Measurements from ENCODE around the gene CYB561A3. TPM values are rescaled to one million over a fixed set of nuclear protein-coding genes. Genes with fewer than 3 reads are reported as not detected.

The CYB561A3 gene
- polyA plus RNA-seq, 2 of the 4 experiments (the other 2 are of a cell fraction), result 50.8 to 56.9 TPM

- POLR2A ChIA-PET, result interaction anchor here (0.5 to 7.9 kb wide), 3 partner anchors 23 to 47 kb away, joined by 3 to 67 read pairs (median 40); partner anchors contain the start of genes CYB561A3 and TMEM138
- DNase-seq (ENCODE audit: low read depth in 1 of 2, low spot score in 1 of 2), result no peak
- no peak for FAIRE-seq
These were observed 23.8 kb downstream of the CYB561A3 start for GRCh38 chr11:61337706-61338470.

DNA sequence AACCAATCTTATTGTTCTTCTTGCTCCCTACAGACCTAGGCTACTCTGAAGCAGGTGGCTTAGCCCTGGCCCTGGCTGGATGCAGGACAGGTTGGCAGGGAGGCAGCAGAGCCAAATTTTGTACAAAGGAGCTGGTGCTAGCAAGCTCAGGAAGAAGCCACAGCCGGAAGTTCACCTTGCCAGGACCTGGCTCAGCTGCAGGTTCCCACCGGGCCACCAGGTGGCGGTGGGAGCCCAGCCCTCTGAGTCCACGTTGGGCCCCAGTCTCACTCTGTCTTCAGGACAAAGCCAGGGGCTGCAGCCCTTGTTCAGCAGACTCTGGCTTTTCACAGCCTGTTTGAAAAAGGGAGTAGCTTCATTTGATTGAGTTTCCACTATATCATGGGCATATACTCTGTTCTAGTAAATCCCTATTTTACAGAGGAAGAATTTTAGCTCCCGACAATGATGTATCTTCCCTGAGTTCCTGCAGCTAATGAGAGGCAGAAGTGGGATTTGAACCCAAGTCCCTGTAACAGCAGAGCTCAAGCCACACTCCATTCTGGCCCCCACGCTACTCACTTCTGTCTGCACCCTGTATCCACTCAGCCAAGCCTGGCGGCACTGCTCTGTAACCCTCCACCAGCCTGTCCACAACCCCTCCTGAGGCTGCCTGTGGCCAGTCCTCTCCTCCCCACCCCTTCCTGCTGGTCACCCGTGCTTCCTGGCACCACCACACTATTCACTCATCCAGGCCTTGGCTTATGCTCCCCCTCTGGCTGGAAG lies 25.3 kb downstream of the CYB561A3 start:
- 25% methylated on average over 8 of the region's 8 CpGs for WGBS (ENCODE audit: missing lambda C conversion rate)
- H3K9me3 ChIP-seq, result no peaks in the 10 kb centered on the region
- no peak for FAIRE-seq
- peak overlapping the region; percentile 63 to 79 for H3K27ac ChIP-seq
- ChIA-PET POLR2A (interaction anchor here (0.6 to 7.9 kb wide), 4 partner anchors 8 to 56 kb away, joined by 3 to 67 read pairs (median 26); partner anchors contain the start of genes CYB561A3, TMEM138 and TMEM216), CTCF (interaction anchor here (0.6 to 10.9 kb wide), 36 partner anchors 8 to 776 kb away, joined by 3 to 552 read pairs (median 4); partner anchors contain the start of genes CYB561A3, TMEM138 and TMEM216)
- no peak overlapping the region for H3K4me3 ChIP-seq
- peaks cover 27% of the 10 kb centered on the region for H3K4me1 ChIP-seq
- no peak for TF ChIP-seq ELK1 (IDR thresholded peaks at IDR 0.05; ENCODE audit: low read depth, low read length)
- peak; percentile 97 for TF ChIP-seq SMC3 (IDR thresholded peaks at IDR 0.05)
- no peak for TF ChIP-seq POLR2AphosphoS2 (conservative IDR thresholded peaks at IDR 0.05; ENCODE audit: low read length)
- TF ChIP-seq, protein P1, sequence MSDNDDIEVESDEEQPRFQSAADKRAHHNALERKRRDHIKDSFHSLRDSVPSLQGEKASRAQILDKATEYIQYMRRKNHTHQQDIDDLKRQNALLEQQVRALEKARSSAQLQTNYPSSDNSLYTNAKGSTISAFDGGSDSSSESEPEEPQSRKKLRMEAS (IDR thresholded peaks at IDR 0.05), result peak; percentile 54; the same call in 1 of the 2 replicates
- TF ChIP-seq HOXA7 (CRISPR knock-in tag; IDR thresholded peaks at IDR 0.05), result no peak
- TF ChIP-seq RAD21 (conservative IDR thresholded peaks at IDR 0.05 in 1 of 2, IDR thresholded peaks at IDR 0.05 in 1 of 2), result peak; percentile 90 to 92
- peak; percentile 97 for TF ChIP-seq CTCF (IDR thresholded peaks at IDR 0.05)
- 0 out of 2 replicates have a peak, but pooled peaks have one; percentile 25 for TF ChIP-seq HOXB5 (CRISPR knock-in tag; IDR thresholded peaks at IDR 0.05)
- peak; percentile 83 to 90 for DNase-seq (ENCODE audit: low read depth in 1 of 2, low spot score in 1 of 2)
- peak; percentile 69 to 79 for ATAC-seq
- 0 out of 3 replicates have a peak overlapping the region, but pooled peaks have one; percentile 14 for H3K4me2 ChIP-seq

More at GRCh38 chr11:61337706-61338470, 23.8 kb downstream of the CYB561A3 start:
- H3K27ac ChIP-seq, result no peak overlapping the region
- no peak overlapping the region for H3K4me3 ChIP-seq
- no peak for TF ChIP-seq RAD21 (conservative IDR thresholded peaks at IDR 0.05 in 1 of 2, IDR thresholded peaks at IDR 0.05 in 1 of 2)
- TF ChIP-seq JUN (IDR thresholded peaks at IDR 0.05), result no peak
- no peak for TF ChIP-seq FOSL2 (IDR thresholded peaks at IDR 0.05)
- no peak for TF ChIP-seq FOSL2 (CRISPR knock-in tag; IDR thresholded peaks at IDR 0.05)
- no peak for TF ChIP-seq MAZ (IDR thresholded peaks at IDR 0.05; ENCODE audit: borderline replicate concordance, low read depth, low read length)
- no peak for TF ChIP-seq ELK1 (IDR thresholded peaks at IDR 0.05; ENCODE audit: low read depth, low read length)
- TF ChIP-seq NPAS2 (CRISPR knock-in tag; IDR thresholded peaks at IDR 0.05; ENCODE audit: borderline replicate concordance), result no peak
- no peak for TF ChIP-seq CBX2 (IDR thresholded peaks at IDR 0.05; ENCODE audit: borderline replicate concordance, low read depth)
- TF ChIP-seq, protein P2, sequence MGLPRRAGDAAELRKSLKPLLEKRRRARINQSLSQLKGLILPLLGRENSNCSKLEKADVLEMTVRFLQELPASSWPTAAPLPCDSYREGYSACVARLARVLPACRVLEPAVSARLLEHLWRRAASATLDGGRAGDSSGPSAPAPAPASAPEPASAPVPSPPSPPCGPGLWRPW (IDR thresholded peaks at IDR 0.05), result no peak
- no peak for TF ChIP-seq POLR2AphosphoS2 (conservative IDR thresholded peaks at IDR 0.05; ENCODE audit: low read length)
- TF ChIP-seq FOXS1 (CRISPR knock-in tag; IDR thresholded peaks at IDR 0.05), result no peak
- no peak for TF ChIP-seq FOSB (CRISPR knock-in tag; IDR thresholded peaks at IDR 0.05)
- TF ChIP-seq CEBPB (IDR thresholded peaks at IDR 0.05), result no peak
- TF ChIP-seq JUNB (IDR thresholded peaks at IDR 0.05), result no peak
- no peak for TF ChIP-seq EHMT2 (IDR thresholded peaks at IDR 0.05; ENCODE audit: low read depth)
- TF ChIP-seq ZFP36 (IDR thresholded peaks at IDR 0.05; ENCODE audit: borderline replicate concordance, partially characterized antibody), result no peak
- TF ChIP-seq KDM1A (IDR thresholded peaks at IDR 0.05; ENCODE audit: low read depth), result no peak
- no peak for TF ChIP-seq EP300 (IDR thresholded peaks at IDR 0.05)
- no peak for TF ChIP-seq HOXB13 (CRISPR knock-in tag; IDR thresholded peaks at IDR 0.05; ENCODE audit: low read depth)
- TF ChIP-seq TFCP2L1 (CRISPR knock-in tag; IDR thresholded peaks at IDR 0.05), result no peak
- CTCF ChIA-PET, result interaction anchor here (1.0 to 10.9 kb wide), 10 partner anchors 11 to 110 kb away, joined by 3 to 552 read pairs (median 10); partner anchors contain the start of genes CYB561A3, TMEM138 and TMEM216
- no peaks in the 10 kb centered on the region for H3K9me3 ChIP-seq
- WGBS (ENCODE audit: missing lambda C conversion rate), result 87% methylated on average over 10 of the region's 15 CpGs
- peaks cover 22% of the 10 kb centered on the region for H3K4me1 ChIP-seq
- no peak for ATAC-seq
- no peak overlapping the region for H3K4me2 ChIP-seq

Data from A549 (cell line).